ENCODE measurements around the gene UGT1A6. TPM values are rescaled to one million over a fixed set of nuclear protein-coding genes. Genes with fewer than 3 reads are reported as not detected.

The UGT1A6 gene
- total and polyA plus RNA-seq, 8 donors: 0.05 to 0.69 TPM; not detected in 6

- no peak overlapping the region for H3K27ac ChIP-seq
- no peak for TF ChIP-seq CTCF (IDR thresholded peaks at IDR 0.05)
- no peak overlapping the region for H3K4me3 ChIP-seq
- H3K36me3 ChIP-seq: no peaks in the 10 kb centered on the region
- no peaks in the 10 kb centered on the region for H3K4me1 ChIP-seq
- FAIRE-seq (no peak), ATAC-seq (no peak), DNase-seq (no peak)
- intact Hi-C loops (cut with DNase I): no loop called here
- WGBS, 2 donors: 46 to 47% methylated on average over 5 of the region's 5 CpGs
- no peaks in the 10 kb centered on the region for H3K9me3 ChIP-seq
- no peaks in the 10 kb centered on the region for H3K27me3 ChIP-seq
Measured at GRCh38 chr2:233772583-233772982, 79.9 kb downstream of the UGT1A6 start.

GRCh38 chr2:233773854-233774253, 81.2 kb downstream of the UGT1A6 start:
- DNase-seq (no peak), ATAC-seq (no peak), FAIRE-seq (no peak)
- WGBS, 2 donors: 77 to 85% methylated on average over 5 of the region's 5 CpGs
- H3K4me1 ChIP-seq: no peaks in the 10 kb centered on the region
- TF ChIP-seq CTCF (IDR thresholded peaks at IDR 0.05): no peak
- no peak overlapping the region for H3K27ac ChIP-seq
- H3K4me3 ChIP-seq: no peak overlapping the region
- H3K36me3 ChIP-seq: no peaks in the 10 kb centered on the region
- no peaks in the 10 kb centered on the region for H3K27me3 ChIP-seq
- H3K9me3 ChIP-seq: no peaks in the 10 kb centered on the region
- intact Hi-C loops (cut with DNase I): no loop called here

GRCh38 chr2:233775414-233775813, 82.7 kb downstream of the UGT1A6 start:
- FAIRE-seq (no peak), ATAC-seq (no peak), DNase-seq (no peak)
- H3K27me3 ChIP-seq: no peaks in the 10 kb centered on the region
- H3K36me3 ChIP-seq: no peaks in the 10 kb centered on the region
- no peak overlapping the region for H3K4me3 ChIP-seq
- no peaks in the 10 kb centered on the region for H3K4me1 ChIP-seq
- 80 to 90% methylated on average over 6 of the region's 6 CpGs for WGBS, 2 donors
- intact Hi-C loops (cut with DNase I): no loop called here
- no peak for TF ChIP-seq CTCF (IDR thresholded peaks at IDR 0.05)
- H3K9me3 ChIP-seq: no peaks in the 10 kb centered on the region
- no peak overlapping the region for H3K27ac ChIP-seq

- H3K4me3 ChIP-seq: no peak within 1 kb of the TSS
- H3K27ac ChIP-seq: no peak within 1 kb of the TSS
- 52 to 56% methylated on average over 2 of the region's 2 CpGs for WGBS, 2 donors
- intact Hi-C loops (cut with DNase I): no loop called here
- H3K9me3 ChIP-seq: no peaks in the 10 kb centered on the region
- H3K36me3 ChIP-seq: no peaks in the 10 kb centered on the region
- H3K27me3 ChIP-seq: no peaks in the 10 kb centered on the region
- ATAC-seq (no peak), DNase-seq (no peak), FAIRE-seq (no peak)
- no peaks in the 10 kb centered on the region for H3K4me1 ChIP-seq
- no peak for TF ChIP-seq CTCF (IDR thresholded peaks at IDR 0.05)
Measured at GRCh38 chr2:233778030-233778429, 85.3 kb downstream of the UGT1A6 start, which contains the start of gene MROH2A. Gene MROH2A (plus strand): TSS chr2:233778330. CDS start chr2:233779359, 1,029 bp downstream.

GRCh38 chr2:233779722-233780121, 87.0 kb downstream of the UGT1A6 start:
- intact Hi-C loops (cut with DNase I): no loop called here

More at GRCh38 chr2:233779722-233780121, 87.0 kb downstream of the UGT1A6 start:
- Histone ChIP-seq H3K4me3 (no peak overlapping the region), H3K27me3 (no peaks in the 10 kb centered on the region), H3K4me1 (no peaks in the 10 kb centered on the region), H3K36me3 (no peaks in the 10 kb centered on the region), H3K9me3 (no peaks in the 10 kb centered on the region), H3K27ac (no peak overlapping the region)
- WGBS, 2 donors: 72 to 81% methylated on average over 4 of the region's 4 CpGs
- TF ChIP-seq CTCF (IDR thresholded peaks at IDR 0.05): no peak
- DNase-seq: no peak
- ATAC-seq: no peak
- FAIRE-seq: no peak
